ENCODE results near the gene ALOX5. TPM values are rescaled to one million over a fixed set of nuclear protein-coding genes. Genes with fewer than 3 reads are reported as not detected.

The ALOX5 gene
- total RNA-seq, 2 experiments from 2014 or later: 13.6 to 14.2 TPM

GRCh38 chr10:45418417-45418848 is 44.4 kb downstream of the ALOX5 start:
- ATAC-seq (ENCODE audit: low read depth): no peak
- Mint-ChIP-seq H3K9me3 (peaks cover 4% of the 10 kb centered on the region), H3K4me3 (peak overlapping the region; percentile 99), H3K4me1 (peaks cover 53% of the 10 kb centered on the region), H3K27ac (peak overlapping the region; percentile 98), H3K27me3 (no peaks in the 10 kb centered on the region), H3K36me3 (peaks cover 19% of the 10 kb centered on the region)
- POLR2A ChIA-PET: interaction anchor here (0.9 to 5.8 kb wide), 7 partner anchors 11 to 174 kb away, joined by 3 to 46 read pairs (median 9); no protein-coding TSS in a partner anchor
- no peak for DNase-seq

- peaks cover 1% of the 10 kb centered on the region for H3K9me3 Mint-ChIP-seq
- ATAC-seq (ENCODE audit: low read depth): peak; percentile 67
- H3K36me3 Mint-ChIP-seq: peaks cover 14% of the 10 kb centered on the region
- no peaks in the 10 kb centered on the region for H3K27me3 Mint-ChIP-seq
- POLR2A ChIA-PET: interaction anchor here (0.9 to 5.8 kb wide), 15 partner anchors 11 to 308 kb away, joined by 3 to 46 read pairs (median 6); partner anchors contain the start of genes ALOX5, WASHC2C and ZFAND4
- H3K4me1 Mint-ChIP-seq: peaks cover 57% of the 10 kb centered on the region
- peak overlapping the region; percentile 98 for H3K27ac Mint-ChIP-seq
- DNase-seq: peak; percentile 81
- H3K4me3 Mint-ChIP-seq: peak overlapping the region; percentile 99
Measured at GRCh38 chr10:45418849-45419675, 45.0 kb downstream of the ALOX5 start.

- Mint-ChIP-seq H3K36me3 (peaks cover 13% of the 10 kb centered on the region), H3K4me1 (peaks cover 62% of the 10 kb centered on the region), H3K4me3 (peak overlapping the region; percentile 99), H3K9me3 (peaks cover 1% of the 10 kb centered on the region), H3K27ac (peak overlapping the region; percentile 98), H3K27me3 (no peaks in the 10 kb centered on the region)
- POLR2A ChIA-PET: interaction anchor here (0.8 to 5.8 kb wide), 18 partner anchors 10 to 418 kb away, joined by 3 to 46 read pairs (median 6); partner anchors contain the start of genes ALOX5, WASHC2C and ZFAND4
- DNase-seq (no peak), ATAC-seq (ENCODE audit: low read depth) (peak; percentile 5)
Measured at GRCh38 chr10:45419676-45420025, 45.6 kb downstream of the ALOX5 start.

GRCh38 chr10:45420453-45421192 is 46.6 kb downstream of the ALOX5 start:
- POLR2A ChIA-PET: interaction anchor here (0.8 to 5.8 kb wide), 15 partner anchors 9 to 419 kb away, joined by 3 to 46 read pairs (median 6); partner anchors contain the start of genes ALOX5 and ZFAND4

GRCh38 chr10:45421221-45422097 is 47.4 kb downstream of the ALOX5 start:
- peak; percentile 74 for DNase-seq
- ATAC-seq (ENCODE audit: low read depth): peak; percentile 44
- H3K27me3 Mint-ChIP-seq: no peaks in the 10 kb centered on the region
- peaks cover 73% of the 10 kb centered on the region for H3K4me1 Mint-ChIP-seq
- POLR2A ChIA-PET: interaction anchor here (0.9 to 5.8 kb wide), 9 partner anchors 8 to 251 kb away, joined by 3 to 46 read pairs (median 10); partner anchors contain the start of genes ALOX5 and ZFAND4
- peak overlapping the region; percentile 99 for H3K4me3 Mint-ChIP-seq
- no peaks in the 10 kb centered on the region for H3K9me3 Mint-ChIP-seq
- peaks cover 15% of the 10 kb centered on the region for H3K36me3 Mint-ChIP-seq
- peak overlapping the region; percentile 98 for H3K27ac Mint-ChIP-seq

More at GRCh38 chr10:45420453-45421192, 46.6 kb downstream of the ALOX5 start:
- Mint-ChIP-seq H3K27ac (peak overlapping the region; percentile 98), H3K4me1 (peaks cover 66% of the 10 kb centered on the region), H3K27me3 (no peaks in the 10 kb centered on the region), H3K9me3 (no peaks in the 10 kb centered on the region), H3K36me3 (peaks cover 13% of the 10 kb centered on the region), H3K4me3 (peak overlapping the region; percentile 99)
- DNase-seq: peak; percentile 70
- peak; percentile 32 for ATAC-seq (ENCODE audit: low read depth)

GRCh38 chr10:45422207-45422865 is 48.3 kb downstream of the ALOX5 start:
- ATAC-seq (ENCODE audit: low read depth): no peak
- H3K9me3 Mint-ChIP-seq: no peaks in the 10 kb centered on the region
- peaks cover 72% of the 10 kb centered on the region for H3K4me1 Mint-ChIP-seq
- H3K27ac Mint-ChIP-seq: peak overlapping the region; percentile 98
- no peak for DNase-seq
- peaks cover 11% of the 10 kb centered on the region for H3K36me3 Mint-ChIP-seq
- no peaks in the 10 kb centered on the region for H3K27me3 Mint-ChIP-seq
- H3K4me3 Mint-ChIP-seq: peak overlapping the region; percentile 19
- POLR2A ChIA-PET: interaction anchor here (1.2 to 5.8 kb wide), 6 partner anchors 8 to 47 kb away, joined by 3 to 46 read pairs (median 28); no protein-coding TSS in a partner anchor

GRCh38 chr10:45422866-45423659 is 49.0 kb downstream of the ALOX5 start:
- POLR2A ChIA-PET: interaction anchor here (3.9 to 5.8 kb wide), 2 partner anchors 11 to 31 kb away, joined by 41 to 46 read pairs; no protein-coding TSS in a partner anchor
- peaks cover 66% of the 10 kb centered on the region for H3K4me1 Mint-ChIP-seq

GRCh38 chr10:45423976-45424499 is 50.0 kb downstream of the ALOX5 start:
- ATAC-seq (ENCODE audit: low read depth): no peak
- POLR2A ChIA-PET: interaction anchor here (0.6 to 1.8 kb wide), 2 partner anchors 9 to 18 kb away, joined by 3 to 6 read pairs; no protein-coding TSS in a partner anchor
- H3K27ac Mint-ChIP-seq: peak overlapping the region; percentile 33

More at GRCh38 chr10:45422866-45423659, 49.0 kb downstream of the ALOX5 start:
- Mint-ChIP-seq H3K36me3 (peaks cover 12% of the 10 kb centered on the region), H3K27ac (peak overlapping the region; percentile 98), H3K4me3 (no peak overlapping the region), H3K27me3 (no peaks in the 10 kb centered on the region), H3K9me3 (no peaks in the 10 kb centered on the region)
- DNase-seq: no peak
- ATAC-seq (ENCODE audit: low read depth): no peak

GRCh38 chr10:45424668-45425404 is 50.8 kb downstream of the ALOX5 start:
- H3K4me3 Mint-ChIP-seq: peak overlapping the region; percentile 42
- peak overlapping the region; percentile 47 for H3K27ac Mint-ChIP-seq
- no peak for DNase-seq
- POLR2A ChIA-PET: interaction anchor here (0.6 to 1.8 kb wide), 2 partner anchors 9 to 19 kb away, joined by 3 to 6 read pairs; no protein-coding TSS in a partner anchor
- no peaks in the 10 kb centered on the region for H3K27me3 Mint-ChIP-seq
- H3K9me3 Mint-ChIP-seq: no peaks in the 10 kb centered on the region
- H3K4me1 Mint-ChIP-seq: peaks cover 61% of the 10 kb centered on the region
- ATAC-seq (ENCODE audit: low read depth): no peak
- peaks cover 12% of the 10 kb centered on the region for H3K36me3 Mint-ChIP-seq

More at GRCh38 chr10:45423976-45424499, 50.0 kb downstream of the ALOX5 start:
- H3K27me3 Mint-ChIP-seq: no peaks in the 10 kb centered on the region
- H3K9me3 Mint-ChIP-seq: no peaks in the 10 kb centered on the region
- no peak for DNase-seq
- peaks cover 63% of the 10 kb centered on the region for H3K4me1 Mint-ChIP-seq
- peaks cover 16% of the 10 kb centered on the region for H3K36me3 Mint-ChIP-seq
- H3K4me3 Mint-ChIP-seq: no peak overlapping the region

- peaks cover 57% of the 10 kb centered on the region for H3K4me1 Mint-ChIP-seq
- POLR2A ChIA-PET: interaction anchor here (1.1 to 1.6 kb wide), 2 partner anchors 27 to 34 kb away, joined by 4 read pairs; no protein-coding TSS in a partner anchor
- no peaks in the 10 kb centered on the region for H3K9me3 Mint-ChIP-seq
- no peak for ATAC-seq (ENCODE audit: low read depth)
- H3K4me3 Mint-ChIP-seq: peak overlapping the region; percentile 43
- H3K27ac Mint-ChIP-seq: peak overlapping the region; percentile 87
- H3K27me3 Mint-ChIP-seq: no peaks in the 10 kb centered on the region
- no peak for DNase-seq
- peaks cover 12% of the 10 kb centered on the region for H3K36me3 Mint-ChIP-seq
Measured at GRCh38 chr10:45425621-45426563, 51.9 kb downstream of the ALOX5 start.
